ENCODE results near the gene MRPS15. TPM values are rescaled to one million over a fixed set of nuclear protein-coding genes. Genes with fewer than 3 reads are reported as not detected.
A peak's percentile ranks its signal among the peaks of the same experiment; 100 is the strongest.

MRPS15 gene
- total RNA-seq, 4 donors from 2014 or later: 23.3 to 77.7 (median 36.4) TPM

DNA sequence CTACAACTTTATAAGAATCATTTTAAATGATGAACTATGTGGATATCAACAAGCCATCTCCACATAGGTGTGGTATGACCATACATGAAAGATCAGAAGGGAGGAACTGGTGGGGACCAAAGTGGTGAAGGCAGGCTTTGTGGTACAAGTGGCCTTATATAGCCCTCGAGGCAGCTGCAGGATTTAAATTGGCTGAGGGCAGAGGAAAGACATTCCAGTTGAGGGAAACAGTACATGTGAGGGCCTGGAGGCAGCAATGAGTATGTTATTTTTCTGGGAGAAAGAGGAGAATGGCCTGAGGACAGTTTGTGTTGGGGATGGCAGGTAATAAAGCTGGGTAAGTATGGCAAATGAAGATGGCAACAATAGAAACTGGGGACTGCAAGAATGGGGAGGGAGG is 31.1 kb downstream of the MRPS15 start:
- Histone ChIP-seq H3K27ac (no peak overlapping the region), H3K36me3 (peaks cover 0 to 59% (median 0%) of the 10 kb centered on the region in 3 donors), H3K9me3 (no peaks in the 10 kb centered on the region), H3K27me3 (no peaks in the 10 kb centered on the region), H3K4me3 (no peak overlapping the region), H3K4me1 (no peaks in the 10 kb centered on the region)
- WGBS, 2 donors: 37 to 42% methylated on average over 1 of the region's 1 CpG
- no peak for DNase-seq (ENCODE audit: low spot score in 2 of 2)
- TF ChIP-seq EP300 (IDR thresholded peaks at IDR 0.05) (no peak), POLR2A (IDR thresholded peaks at IDR 0.05) (no peak)
- TF ChIP-seq, protein P1, sequence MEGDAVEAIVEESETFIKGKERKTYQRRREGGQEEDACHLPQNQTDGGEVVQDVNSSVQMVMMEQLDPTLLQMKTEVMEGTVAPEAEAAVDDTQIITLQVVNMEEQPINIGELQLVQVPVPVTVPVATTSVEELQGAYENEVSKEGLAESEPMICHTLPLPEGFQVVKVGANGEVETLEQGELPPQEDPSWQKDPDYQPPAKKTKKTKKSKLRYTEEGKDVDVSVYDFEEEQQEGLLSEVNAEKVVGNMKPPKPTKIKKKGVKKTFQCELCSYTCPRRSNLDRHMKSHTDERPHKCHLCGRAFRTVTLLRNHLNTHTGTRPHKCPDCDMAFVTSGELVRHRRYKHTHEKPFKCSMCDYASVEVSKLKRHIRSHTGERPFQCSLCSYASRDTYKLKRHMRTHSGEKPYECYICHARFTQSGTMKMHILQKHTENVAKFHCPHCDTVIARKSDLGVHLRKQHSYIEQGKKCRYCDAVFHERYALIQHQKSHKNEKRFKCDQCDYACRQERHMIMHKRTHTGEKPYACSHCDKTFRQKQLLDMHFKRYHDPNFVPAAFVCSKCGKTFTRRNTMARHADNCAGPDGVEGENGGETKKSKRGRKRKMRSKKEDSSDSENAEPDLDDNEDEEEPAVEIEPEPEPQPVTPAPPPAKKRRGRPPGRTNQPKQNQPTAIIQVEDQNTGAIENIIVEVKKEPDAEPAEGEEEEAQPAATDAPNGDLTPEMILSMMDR (IDR thresholded peaks at IDR 0.05): no peak

DNA sequence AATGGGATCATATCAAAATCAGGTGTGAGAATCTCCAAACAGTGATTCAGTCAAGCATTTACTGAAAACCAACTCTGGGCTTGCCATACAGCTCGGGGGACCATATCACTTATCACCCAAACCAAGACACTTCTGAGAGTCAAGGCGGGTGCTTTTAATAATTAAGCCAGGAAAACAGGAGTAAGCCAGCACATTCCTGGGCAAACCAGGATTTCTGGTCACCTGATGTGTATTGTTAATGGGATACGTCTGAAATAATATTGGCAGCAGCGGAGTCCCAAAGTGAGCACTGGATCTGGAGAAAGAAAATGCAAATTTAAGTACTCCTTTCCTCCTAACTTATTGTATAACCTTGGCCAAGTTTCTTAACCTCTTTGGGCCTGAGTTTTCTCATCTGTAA is 31.6 kb downstream of the MRPS15 start:
- peaks cover 0 to 55% (median 0%) of the 10 kb centered on the region in 3 donors for H3K36me3 ChIP-seq
- H3K4me1 ChIP-seq: no peaks in the 10 kb centered on the region
- no peaks in the 10 kb centered on the region for H3K27me3 ChIP-seq
- H3K9me3 ChIP-seq: no peaks in the 10 kb centered on the region
- no peak overlapping the region for H3K4me3 ChIP-seq
- 72 to 78% methylated on average over 4 of the region's 4 CpGs for WGBS, 2 donors
- H3K27ac ChIP-seq: no peak overlapping the region
- DNase-seq (ENCODE audit: low spot score in 2 of 2): no peak
- TF ChIP-seq POLR2A (IDR thresholded peaks at IDR 0.05): no peak
- TF ChIP-seq, protein P1 (IDR thresholded peaks at IDR 0.05): no peak
- no peak for TF ChIP-seq EP300 (IDR thresholded peaks at IDR 0.05)

DNA sequence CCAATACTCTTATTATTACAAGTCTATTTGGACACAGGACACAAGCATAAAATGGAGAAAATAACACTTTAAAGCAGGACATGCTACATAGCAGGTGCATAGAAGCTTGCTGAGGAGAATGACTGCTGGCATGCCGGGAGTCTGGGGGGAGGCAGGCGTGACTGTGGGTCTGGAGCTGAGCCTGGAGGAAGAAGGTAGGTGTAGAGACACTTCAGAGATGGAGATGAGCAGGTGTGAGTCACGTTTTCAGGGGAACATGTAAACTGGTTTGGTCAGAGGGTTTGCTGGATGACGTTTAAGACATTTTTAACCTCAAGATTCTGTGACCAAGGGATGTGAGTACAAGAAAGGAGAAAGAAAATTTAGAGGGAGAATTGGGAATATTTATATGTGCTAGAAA is 38.4 kb downstream of the MRPS15 start:
- Histone ChIP-seq H3K4me3 (no peak overlapping the region), H3K27ac (no peak overlapping the region), H3K27me3 (no peaks in the 10 kb centered on the region), H3K9me3 (no peaks in the 10 kb centered on the region), H3K36me3 (peaks cover 0 to 69% (median 0%) of the 10 kb centered on the region in 3 donors), H3K4me1 (peaks cover 0 to 4% (median 0%) of the 10 kb centered on the region in 4 donors)
- TF ChIP-seq, protein P1 (IDR thresholded peaks at IDR 0.05): no peak
- no peak for TF ChIP-seq EP300 (IDR thresholded peaks at IDR 0.05)
- TF ChIP-seq POLR2A (IDR thresholded peaks at IDR 0.05): no peak
- WGBS, 2 donors: 79 to 80% methylated on average over 4 of the region's 4 CpGs
- DNase-seq (ENCODE audit: low spot score in 2 of 2): no peak

DNA sequence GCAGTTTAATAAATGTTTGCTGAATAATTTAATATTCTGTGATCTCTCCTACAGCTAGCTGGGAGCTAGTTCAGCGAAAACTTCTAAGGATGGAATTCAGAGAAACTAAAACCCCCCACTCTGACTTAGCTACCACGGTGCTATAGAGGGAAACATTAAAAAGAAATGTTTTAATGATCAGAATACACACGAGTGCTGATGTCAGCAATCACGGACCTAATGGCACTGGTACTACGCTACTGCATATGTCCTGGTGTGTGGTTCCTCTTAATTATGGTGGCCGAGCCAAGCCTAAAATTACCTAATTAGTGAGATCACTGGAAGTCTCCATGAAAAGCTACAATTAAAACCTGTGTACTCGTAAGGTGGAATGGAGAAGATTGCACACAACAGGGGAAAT is 42.5 kb downstream of the MRPS15 start:
- H3K9me3 ChIP-seq: no peaks in the 10 kb centered on the region
- no peak overlapping the region for H3K4me3 ChIP-seq
- TF ChIP-seq, protein P1 (IDR thresholded peaks at IDR 0.05): no peak
- peaks cover 0 to 20% (median 2%) of the 10 kb centered on the region in 4 donors for H3K4me1 ChIP-seq
- 85 to 87% methylated on average over 7 of the region's 7 CpGs for WGBS, 2 donors
- no peak for DNase-seq (ENCODE audit: low spot score in 2 of 2)
- peaks cover 0 to 64% (median 0%) of the 10 kb centered on the region in 3 donors for H3K36me3 ChIP-seq
- H3K27ac ChIP-seq: peak overlapping the region in 1 of 4 donors; percentile 57
- no peaks in the 10 kb centered on the region for H3K27me3 ChIP-seq

DNA sequence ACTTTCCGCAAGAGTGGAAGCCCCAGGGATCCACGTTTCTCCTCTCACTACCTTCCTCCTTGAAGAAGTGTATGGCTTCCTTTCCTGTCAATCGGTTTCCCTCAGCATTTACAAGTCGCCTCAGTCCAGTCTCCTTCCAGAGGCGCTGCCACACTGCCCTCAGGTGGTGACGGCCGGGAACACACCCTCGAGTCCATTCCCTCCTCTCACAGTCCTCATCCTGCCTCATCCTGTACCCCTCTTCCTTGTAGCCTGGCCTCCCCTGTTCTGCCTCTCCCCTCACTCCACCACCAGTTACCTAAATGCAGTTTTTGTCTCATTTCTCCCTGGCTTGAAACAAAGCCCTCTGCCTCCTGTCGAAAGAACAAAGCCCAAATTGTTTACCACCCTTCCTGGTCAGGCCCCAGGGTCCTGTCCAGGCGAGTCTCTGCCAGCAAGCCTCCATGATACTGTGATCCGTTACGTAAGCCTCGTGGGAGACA is 43.3 kb downstream of the MRPS15 start:
- TF ChIP-seq POLR2A (IDR thresholded peaks at IDR 0.05) (no peak), EP300 (IDR thresholded peaks at IDR 0.05) (peak in 1 of 2 donors; percentile 54)
- TF ChIP-seq, protein P1 (IDR thresholded peaks at IDR 0.05): peak; percentile 91 to 95 (median 93)
- Histone ChIP-seq H3K27me3 (no peaks in the 10 kb centered on the region), H3K4me1 (peaks cover 0 to 20% (median 2%) of the 10 kb centered on the region in 4 donors), H3K4me3 (no peak overlapping the region), H3K36me3 (peaks cover 0 to 59% (median 0%) of the 10 kb centered on the region in 3 donors), H3K9me3 (no peaks in the 10 kb centered on the region), H3K27ac (peak overlapping the region in 2 of 4 donors; percentile 57 to 60)
- peak; percentile 81 to 93 for DNase-seq (ENCODE audit: low spot score in 2 of 2)
- 13 to 16% methylated on average over 13 of the region's 13 CpGs for WGBS, 2 donors
